HEK293 (cell line): Measurements from ENCODE around the gene DYNC2I2.
A peak's percentile ranks its signal among the peaks of the same experiment; 100 is the strongest.

ENCODE experiments used
- AEBP2 ChIP-seq: fragments of 450-650 bp; formaldehyde crosslinking; IDR thresholded peaks from 2 replicates; pipeline ENCODE4 v1.5.1; 2016; ENCODE audit warnings: missing biosample characterization, missing genetic modification characterization, borderline replicate concordance
- BCL11B ChIP-seq: fragments of 450-650 bp; formaldehyde crosslinking; IDR thresholded peaks from 2 replicates; pipeline ENCODE4 v1.5.1; 2016; ENCODE audit warnings: low read depth, missing biosample characterization, missing genetic modification characterization
- GLIS2 ChIP-seq: fragments of 450-650 bp; formaldehyde crosslinking; IDR thresholded peaks from 2 replicates; pipeline ENCODE4 v1.5.1; 2016; ENCODE audit warnings: missing biosample characterization, missing genetic modification characterization
- HIC1 ChIP-seq: fragments of 450-650 bp; formaldehyde crosslinking; IDR thresholded peaks from 2 replicates; pipeline ENCODE4 v1.5.1; 2016; ENCODE audit warnings: missing biosample characterization, missing genetic modification characterization
- KLF1 ChIP-seq: fragments of 450-650 bp; formaldehyde crosslinking; IDR thresholded peaks from 2 replicates; pipeline ENCODE4 v1.5.1; 2016; ENCODE audit warnings: missing biosample characterization, missing genetic modification characterization
- PBX3 ChIP-seq: sonication (generic); formaldehyde crosslinking; IDR thresholded peaks from 2 replicates; pipeline ENCODE4 v1.8.1; 2022; ENCODE audit warnings: mild to moderate bottlenecking, moderate library complexity, missing genetic modification reagents
- YY2 ChIP-seq: fragments of 450-650 bp; formaldehyde crosslinking; IDR thresholded peaks from 2 replicates; pipeline ENCODE4 v1.5.1; 2016; ENCODE audit warnings: missing biosample characterization, missing genetic modification characterization
- ZBTB17 ChIP-seq: fragments of 450-650 bp; formaldehyde crosslinking; IDR thresholded peaks from 2 replicates; pipeline ENCODE4 v1.5.1; 2016; ENCODE audit warnings: missing biosample characterization, missing genetic modification characterization
- ZBTB8A ChIP-seq: fragments of 450-650 bp; formaldehyde crosslinking; IDR thresholded peaks from 2 replicates; pipeline ENCODE4 v1.5.1; 2016; ENCODE audit warnings: missing biosample characterization, missing genetic modification characterization
- ZFHX2 ChIP-seq: fragments of 450-650 bp; formaldehyde crosslinking; conservative IDR thresholded peaks from 2 replicates; pipeline ENCODE4 v1.5.1; 2016; ENCODE audit warnings: missing biosample characterization, missing genetic modification characterization
- ZNF121 ChIP-seq: fragments of 450-650 bp; formaldehyde crosslinking; IDR thresholded peaks from 2 replicates; pipeline ENCODE4 v1.5.1; 2016; ENCODE audit warnings: missing biosample characterization, missing genetic modification characterization
- ZNF133 ChIP-seq: fragments of 450-650 bp; formaldehyde crosslinking; IDR thresholded peaks from 2 replicates; pipeline ENCODE4 v1.5.1; 2016; ENCODE audit warnings: missing biosample characterization, missing genetic modification characterization
- ZNF24 ChIP-seq: fragments of 450-650 bp; formaldehyde crosslinking; IDR thresholded peaks from 2 replicates; pipeline ENCODE4 v1.5.1; 2016; ENCODE audit warnings: missing biosample characterization, missing genetic modification characterization
- ZNF335 ChIP-seq: fragments of 450-650 bp; formaldehyde crosslinking; conservative IDR thresholded peaks from 2 replicates; pipeline ENCODE4 v1.5.1; 2016; ENCODE audit warnings: missing biosample characterization, missing genetic modification characterization
- ZNF394 ChIP-seq: fragments of 450-650 bp; formaldehyde crosslinking; IDR thresholded peaks from 2 replicates; pipeline ENCODE4 v1.5.1; 2016; ENCODE audit warnings: missing biosample characterization, missing genetic modification characterization, mild to moderate bottlenecking, moderate library complexity, borderline replicate concordance
- ZNF555 ChIP-seq: fragments of 450-650 bp; formaldehyde crosslinking; conservative IDR thresholded peaks from 2 replicates; pipeline ENCODE4 v1.5.1; 2017; ENCODE audit warnings: missing biosample characterization, mild to moderate bottlenecking, missing genetic modification characterization, inconsistent platforms
- ZNF571 ChIP-seq: fragments of 450-650 bp; formaldehyde crosslinking; IDR thresholded peaks from 2 replicates; pipeline ENCODE4 v1.5.0; 2017; ENCODE audit warnings: missing biosample characterization, missing genetic modification characterization
- ZNF629 ChIP-seq: fragments of 450-650 bp; formaldehyde crosslinking; IDR thresholded peaks from 2 replicates; pipeline ENCODE4 v1.5.1; 2017; ENCODE audit warnings: missing biosample characterization, missing genetic modification characterization
- ZNF670 ChIP-seq: fragments of 450-650 bp; formaldehyde crosslinking; IDR thresholded peaks from 2 replicates; pipeline ENCODE4 v1.5.1; 2016; ENCODE audit warnings: missing biosample characterization, missing genetic modification characterization, low read depth
- ZNF692 ChIP-seq: fragments of 450-650 bp; formaldehyde crosslinking; IDR thresholded peaks from 2 replicates; pipeline ENCODE4 v1.5.1; 2016; ENCODE audit warnings: missing biosample characterization, missing genetic modification characterization
- ZNF76 ChIP-seq: fragments of 450-650 bp; formaldehyde crosslinking; IDR thresholded peaks from 2 replicates; pipeline ENCODE4; 2016; ENCODE audit warnings: low read depth, missing biosample characterization, missing genetic modification characterization, borderline replicate concordance
- ZNF792 ChIP-seq: fragments of 450-650 bp; formaldehyde crosslinking; IDR thresholded peaks from 2 replicates; pipeline ENCODE4 v1.5.1; 2016; ENCODE audit warnings: missing biosample characterization, missing genetic modification characterization
- ZSCAN30 ChIP-seq: fragments of 450-650 bp; IDR thresholded peaks from 2 replicates; pipeline ENCODE4 v1.5.1; 2018; ENCODE audit warnings: missing biosample characterization, mild to moderate bottlenecking, missing genetic modification characterization, moderate library complexity
- TF ChIP-seq, protein P1 (sequence below): fragments of 450-650 bp; formaldehyde crosslinking; IDR thresholded peaks from 2 replicates; pipeline ENCODE4 v1.5.1; 2016; ENCODE audit warnings: missing biosample characterization, missing genetic modification characterization
- TF ChIP-seq, protein P2 (sequence below): fragments of 450-650 bp; formaldehyde crosslinking; IDR thresholded peaks from 2 replicates; pipeline ENCODE4 v1.5.1; 2016; ENCODE audit warnings: missing biosample characterization, missing genetic modification characterization

The DYNC2I2 gene

DNA sequence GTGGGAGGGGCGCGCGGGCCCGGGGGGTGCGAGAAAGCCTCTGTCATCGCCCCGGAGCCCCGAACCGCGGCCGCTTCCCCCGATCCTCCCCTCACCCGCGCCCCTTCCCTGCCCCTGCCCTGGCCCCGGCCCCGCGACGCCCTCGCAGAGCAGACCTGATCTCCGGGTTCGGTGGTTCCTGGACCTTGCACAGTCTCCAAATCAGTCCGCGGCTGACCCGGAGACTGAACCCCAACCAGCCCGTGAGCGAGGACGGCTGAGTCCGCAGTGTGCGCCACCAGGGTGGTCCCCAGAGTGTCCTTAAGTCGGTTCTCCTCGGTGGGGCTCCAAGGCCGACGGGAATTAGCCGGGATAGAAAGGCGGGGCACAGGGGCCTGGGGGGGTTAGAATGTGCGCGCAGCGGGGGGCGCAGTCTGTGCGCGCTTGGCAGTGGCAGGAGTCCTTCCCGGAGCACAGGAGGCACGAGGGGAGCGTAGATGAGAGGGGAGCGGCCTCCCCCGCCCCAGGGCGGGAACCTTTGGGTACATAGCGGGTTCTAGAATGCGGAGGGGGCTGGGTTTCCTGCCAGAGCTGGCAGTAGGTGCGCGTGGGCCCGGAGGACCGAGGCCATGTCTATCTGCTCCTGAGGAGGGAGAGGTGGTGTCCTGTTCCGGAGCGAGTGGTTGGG lies 46.4 kb upstream of the DYNC2I2 start (continued):
- 0 out of 2 replicates have a peak, but pooled peaks have one; percentile 54 for TF ChIP-seq ZNF24
- TF ChIP-seq ZNF670 (tag by site-specific recombination): no peak
- TF ChIP-seq YY2 (tag by site-specific recombination): 0 out of 2 replicates have a peak, but pooled peaks have one; percentile 11
- peak; percentile 91 for TF ChIP-seq ZNF692 (tag by site-specific recombination)
- TF ChIP-seq ZNF792 (tag by site-specific recombination): peak; percentile 25; the same call in 1 of the 2 replicates
- peak; percentile 53 for TF ChIP-seq ZNF335 (tag by site-specific recombination)
- peak; percentile 84 for TF ChIP-seq ZNF76 (tag by site-specific recombination)
- TF ChIP-seq KLF1 (tag by site-specific recombination): peak; percentile 97
- 0 out of 2 replicates have a peak, but pooled peaks have one; percentile 46 for TF ChIP-seq BCL11B (tag by site-specific recombination)
- TF ChIP-seq ZNF121 (tag by site-specific recombination): peak; percentile 46; the same call in 1 of the 2 replicates
- TF ChIP-seq ZNF555 (tag by site-specific recombination): no peak
- no peak for TF ChIP-seq PBX3 (CRISPR knock-in tag)
- TF ChIP-seq ZBTB8A (tag by site-specific recombination): peak; percentile 52
- peak; percentile 79 for TF ChIP-seq ZFHX2 (tag by site-specific recombination)
- no peak for TF ChIP-seq ZNF133 (tag by site-specific recombination)
- peak; percentile 95 for TF ChIP-seq GLIS2 (tag by site-specific recombination)
- TF ChIP-seq, protein P1, sequence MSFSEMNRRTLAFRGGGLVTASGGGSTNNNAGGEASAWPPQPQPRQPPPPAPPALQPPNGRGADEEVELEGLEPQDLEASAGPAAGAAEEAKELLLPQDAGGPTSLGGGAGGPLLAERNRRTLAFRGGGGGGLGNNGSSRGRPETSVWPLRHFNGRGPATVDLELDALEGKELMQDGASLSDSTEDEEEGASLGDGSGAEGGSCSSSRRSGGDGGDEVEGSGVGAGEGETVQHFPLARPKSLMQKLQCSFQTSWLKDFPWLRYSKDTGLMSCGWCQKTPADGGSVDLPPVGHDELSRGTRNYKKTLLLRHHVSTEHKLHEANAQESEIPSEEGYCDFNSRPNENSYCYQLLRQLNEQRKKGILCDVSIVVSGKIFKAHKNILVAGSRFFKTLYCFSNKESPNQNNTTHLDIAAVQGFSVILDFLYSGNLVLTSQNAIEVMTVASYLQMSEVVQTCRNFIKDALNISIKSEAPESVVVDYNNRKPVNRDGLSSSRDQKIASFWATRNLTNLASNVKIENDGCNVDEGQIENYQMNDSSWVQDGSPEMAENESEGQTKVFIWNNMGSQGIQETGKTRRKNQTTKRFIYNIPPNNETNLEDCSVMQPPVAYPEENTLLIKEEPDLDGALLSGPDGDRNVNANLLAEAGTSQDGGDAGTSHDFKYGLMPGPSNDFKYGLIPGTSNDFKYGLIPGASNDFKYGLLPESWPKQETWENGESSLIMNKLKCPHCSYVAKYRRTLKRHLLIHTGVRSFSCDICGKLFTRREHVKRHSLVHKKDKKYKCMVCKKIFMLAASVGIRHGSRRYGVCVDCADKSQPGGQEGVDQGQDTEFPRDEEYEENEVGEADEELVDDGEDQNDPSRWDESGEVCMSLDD (tag by site-specific recombination): peak; percentile 90
- TF ChIP-seq ZSCAN30 (tag by site-specific recombination): peak; percentile 61
- TF ChIP-seq AEBP2 (tag by site-specific recombination): no peak
- TF ChIP-seq, protein P2, sequence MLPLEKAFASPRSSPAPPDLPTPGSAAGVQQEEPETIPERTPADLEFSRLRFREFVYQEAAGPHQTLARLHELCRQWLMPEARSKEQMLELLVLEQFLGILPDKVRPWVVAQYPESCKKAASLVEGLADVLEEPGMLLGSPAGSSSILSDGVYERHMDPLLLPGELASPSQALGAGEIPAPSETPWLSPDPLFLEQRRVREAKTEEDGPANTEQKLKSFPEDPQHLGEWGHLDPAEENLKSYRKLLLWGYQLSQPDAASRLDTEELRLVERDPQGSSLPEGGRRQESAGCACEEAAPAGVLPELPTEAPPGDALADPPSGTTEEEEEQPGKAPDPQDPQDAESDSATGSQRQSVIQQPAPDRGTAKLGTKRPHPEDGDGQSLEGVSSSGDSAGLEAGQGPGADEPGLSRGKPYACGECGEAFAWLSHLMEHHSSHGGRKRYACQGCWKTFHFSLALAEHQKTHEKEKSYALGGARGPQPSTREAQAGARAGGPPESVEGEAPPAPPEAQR (tag by site-specific recombination): no peak
- 0 out of 2 replicates have a peak, but pooled peaks have one; percentile 26 for TF ChIP-seq ZNF394 (tag by site-specific recombination)
- TF ChIP-seq HIC1 (tag by site-specific recombination): peak; percentile 84
- peak; percentile 37 for TF ChIP-seq ZNF629 (tag by site-specific recombination)
- no peak for TF ChIP-seq ZNF571
- peak; percentile 51 for TF ChIP-seq ZBTB17 (tag by site-specific recombination)
